Sigmoid colon (tissue), 4 donors: ENCODE data around the gene DNAH6.

Experiments
- POLR2A ChIP-seq, 2 donors: fragments of 450-650 bp; IDR thresholded peaks; one replicate each; pipeline ENCODE4 v1.6.1; 2016; ENCODE audit warnings: antibody characterized with exemption in 2 of 2, mild to moderate bottlenecking in 2 of 2, moderate library complexity in 2 of 2
- POLR2AphosphoS5 ChIP-seq, 4 donors: sonication (generic); formaldehyde crosslinking; IDR thresholded peaks; one replicate each; pipeline ENCODE4 v1.6.1; 2017; ENCODE audit warnings: antibody characterized with exemption in 4 of 4
- TF ChIP-seq, protein P1 (sequence below), 4 experiments: fragments of 450-650 bp in 3 of 4; fragments of 200-600 bp in 1 of 4; IDR thresholded peaks; one replicate each; pipeline ENCODE4 v1.5.1; 2016 to 2019; ENCODE audit warnings: antibody characterized with exemption in 4 of 4, mild to moderate bottlenecking in 3 of 4, moderate library complexity in 2 of 4

GRCh38 chr2:84559838-84560237 is 43.5 kb downstream of the DNAH6 start:
- TF ChIP-seq POLR2A (IDR thresholded peaks at IDR 0.05): no peak
- TF ChIP-seq, protein P1, sequence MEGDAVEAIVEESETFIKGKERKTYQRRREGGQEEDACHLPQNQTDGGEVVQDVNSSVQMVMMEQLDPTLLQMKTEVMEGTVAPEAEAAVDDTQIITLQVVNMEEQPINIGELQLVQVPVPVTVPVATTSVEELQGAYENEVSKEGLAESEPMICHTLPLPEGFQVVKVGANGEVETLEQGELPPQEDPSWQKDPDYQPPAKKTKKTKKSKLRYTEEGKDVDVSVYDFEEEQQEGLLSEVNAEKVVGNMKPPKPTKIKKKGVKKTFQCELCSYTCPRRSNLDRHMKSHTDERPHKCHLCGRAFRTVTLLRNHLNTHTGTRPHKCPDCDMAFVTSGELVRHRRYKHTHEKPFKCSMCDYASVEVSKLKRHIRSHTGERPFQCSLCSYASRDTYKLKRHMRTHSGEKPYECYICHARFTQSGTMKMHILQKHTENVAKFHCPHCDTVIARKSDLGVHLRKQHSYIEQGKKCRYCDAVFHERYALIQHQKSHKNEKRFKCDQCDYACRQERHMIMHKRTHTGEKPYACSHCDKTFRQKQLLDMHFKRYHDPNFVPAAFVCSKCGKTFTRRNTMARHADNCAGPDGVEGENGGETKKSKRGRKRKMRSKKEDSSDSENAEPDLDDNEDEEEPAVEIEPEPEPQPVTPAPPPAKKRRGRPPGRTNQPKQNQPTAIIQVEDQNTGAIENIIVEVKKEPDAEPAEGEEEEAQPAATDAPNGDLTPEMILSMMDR (IDR thresholded peaks at IDR 0.05): no peak
- no peak for TF ChIP-seq POLR2AphosphoS5 (IDR thresholded peaks at IDR 0.05)
